AG08395 (cell line): ENCODE data around the gene TMEM208.

ENCODE experiments used
- DNase-seq: peaks from one replicate; pipeline ENCODE4 v3.0.0; 2012; ENCODE audit warnings: mixed read lengths, low spot score

TMEM208 gene

DNA sequence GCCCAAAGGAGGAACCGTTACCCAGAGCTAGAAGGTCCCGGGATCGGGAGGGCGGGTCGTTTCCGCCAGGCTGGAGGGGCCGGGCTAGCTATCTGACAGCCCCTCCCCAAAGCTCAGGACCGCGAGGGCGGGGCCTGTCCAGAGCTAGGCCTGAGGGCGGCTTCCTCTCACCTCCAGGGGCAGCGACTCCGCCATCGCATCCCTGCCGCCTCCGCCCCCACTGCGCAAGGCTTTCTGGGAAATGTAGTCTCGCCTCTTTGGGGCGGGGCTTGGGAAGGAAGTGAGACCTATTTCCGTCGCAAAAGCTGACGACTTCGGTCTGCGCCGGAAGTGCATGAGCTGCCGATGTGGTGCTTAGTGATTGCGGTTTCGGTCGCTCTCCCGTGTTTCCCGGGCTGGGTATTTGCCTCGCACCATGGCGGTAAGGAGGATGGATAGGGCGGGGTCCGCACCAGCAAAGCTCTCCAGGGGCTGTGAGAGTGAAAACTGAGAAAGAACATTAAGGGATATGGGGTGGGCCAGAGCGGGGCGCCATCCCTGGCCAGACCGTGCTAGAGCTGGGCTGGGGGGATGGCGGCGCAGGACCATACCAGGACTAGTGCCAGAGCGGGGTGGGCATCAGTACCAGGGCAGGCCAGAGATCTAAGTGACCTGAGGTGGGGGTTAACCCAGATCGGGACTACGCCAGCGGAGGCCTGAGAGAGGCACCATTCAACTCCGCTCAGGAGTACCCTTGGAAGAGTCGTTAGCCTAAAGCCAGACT lies at the start of gene TMEM208:
TMEM208 (plus strand) TSS at position 327 of the 763 bp plus-strand sequence; CDS start at position 416, 89 bp downstream.
- peak; percentile 98 for DNase-seq

GRCh38 chr16:67177743-67178699 lies 48.9 kb upstream of the TMEM208 start:
- peak; percentile 56 for DNase-seq

- no peak for DNase-seq
Observed at GRCh38 chr16:67179421-67180080, 47.4 kb upstream of the TMEM208 start.

GRCh38 chr16:67180166-67180565 lies 46.8 kb upstream of the TMEM208 start:
- DNase-seq, result no peak

- peak; percentile 80 for DNase-seq
Observed at GRCh38 chr16:67181346-67181745, 45.6 kb upstream of the TMEM208 start.

DNA sequence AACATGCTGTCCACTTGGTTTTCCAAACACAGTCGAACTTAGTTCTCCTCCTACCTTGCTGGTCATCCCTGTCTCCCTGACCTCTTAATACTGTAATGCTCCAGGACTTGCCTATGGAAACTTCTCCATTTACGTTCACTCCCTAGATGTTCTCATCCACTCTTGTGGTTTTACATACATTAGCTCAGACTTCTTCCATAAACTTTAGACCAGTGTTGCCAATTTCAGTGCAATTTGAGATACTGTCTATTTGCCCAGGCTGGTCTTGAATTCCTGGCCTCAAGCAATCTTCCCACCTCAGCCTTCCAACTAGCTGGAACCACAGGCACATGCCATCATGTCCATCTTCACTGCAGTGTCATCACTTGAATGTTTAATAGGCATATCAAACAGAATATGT lies 44.6 kb upstream of the TMEM208 start:
- DNase-seq, result no peak

DNA sequence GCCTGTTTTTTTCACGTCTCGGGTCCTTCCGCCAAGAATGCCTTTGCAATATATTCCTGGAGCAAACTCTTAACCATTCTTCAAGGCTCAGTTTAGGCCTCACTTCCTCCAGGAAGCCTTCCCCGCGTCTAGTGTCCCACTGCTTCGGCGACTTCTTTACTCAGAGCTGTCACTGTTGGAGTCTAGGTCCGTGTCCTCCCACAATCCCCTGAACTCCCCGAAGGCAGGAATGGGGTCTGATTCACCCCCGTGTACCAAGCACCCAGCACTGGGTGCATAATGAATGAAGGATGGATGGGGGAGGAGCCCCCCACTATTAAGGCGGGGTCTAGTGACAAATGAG lies 43.7 kb upstream of the TMEM208 start:
- no peak for DNase-seq

- peak; percentile 99 for DNase-seq
Observed at GRCh38 chr16:67183627-67184452, 43.1 kb upstream of the TMEM208 start, which contains the start of gene MATCAP1. Gene MATCAP1 (minus strand): TSS chr16:67183963. CDS start chr16:67180610, 3,353 bp downstream.

GRCh38 chr16:67184453-67184994 lies 42.4 kb upstream of the TMEM208 start:
- no peak for DNase-seq

- peak; percentile 80 for DNase-seq
Observed at GRCh38 chr16:67184995-67185650, 41.8 kb upstream of the TMEM208 start.

- DNase-seq, result no peak
Observed at GRCh38 chr16:67185651-67186134, 41.2 kb upstream of the TMEM208 start.

GRCh38 chr16:67186550-67186950 lies 40.4 kb upstream of the TMEM208 start:
- DNase-seq, result peak; percentile 48

DNA sequence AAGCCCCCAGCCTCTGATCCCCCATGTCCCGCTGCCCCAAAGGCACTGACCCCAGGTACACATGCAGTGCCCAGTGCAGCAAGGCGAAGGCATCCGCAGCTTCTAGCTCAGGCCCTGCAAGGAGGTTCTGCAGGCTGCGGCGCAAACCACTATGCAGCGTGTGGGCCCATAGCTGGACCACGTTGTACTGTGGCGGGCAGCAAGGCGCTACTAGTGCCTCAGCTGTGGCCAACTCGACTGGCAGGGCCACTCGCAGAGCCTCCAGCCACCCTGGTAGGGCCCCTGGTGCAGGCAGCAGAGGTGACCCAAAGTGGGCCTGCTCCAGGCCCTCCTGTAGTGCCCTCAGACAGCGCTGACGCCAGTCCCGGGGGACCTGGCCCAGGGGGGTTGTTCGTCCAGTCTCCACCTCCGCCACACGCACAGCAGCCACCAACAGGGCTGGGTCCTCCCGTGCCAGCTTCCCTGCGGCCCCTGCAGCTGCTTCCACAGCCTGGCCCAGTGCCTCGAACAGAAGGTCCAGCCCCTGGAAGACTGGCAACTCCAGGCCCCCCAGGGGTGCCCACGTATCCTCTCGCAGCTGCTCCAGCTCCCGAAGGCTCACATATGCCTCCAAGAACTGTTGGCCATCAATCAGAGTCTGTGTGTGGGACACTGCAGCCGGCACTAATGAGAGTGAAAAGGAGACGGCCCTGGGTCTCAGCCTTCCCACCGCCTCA lies 39.6 kb upstream of the TMEM208 start:
- DNase-seq, result no peak

GRCh38 chr16:67188323-67188722 lies 38.6 kb upstream of the TMEM208 start:
- no peak for DNase-seq

GRCh38 chr16:67188798-67189197 lies 38.1 kb upstream of the TMEM208 start:
- DNase-seq, result no peak

DNA sequence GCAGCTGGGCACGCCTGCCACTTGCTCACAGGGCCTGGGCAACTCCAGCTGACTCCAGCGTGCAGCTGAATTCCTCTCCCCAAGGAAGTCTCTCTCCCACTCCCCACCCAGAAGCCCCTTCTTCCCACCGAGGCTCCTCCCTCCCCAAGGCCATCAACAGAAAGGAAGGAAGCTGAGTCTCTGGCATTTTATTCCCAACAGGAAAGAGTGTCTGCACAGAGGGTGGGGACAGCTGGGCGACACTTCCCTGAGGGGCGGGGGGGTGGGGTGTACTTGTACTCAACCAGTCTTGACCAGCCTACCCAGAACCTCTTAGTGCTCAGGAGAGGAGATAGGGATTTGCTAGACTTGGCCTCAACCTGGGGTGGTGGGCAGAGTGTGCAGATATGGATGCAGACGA lies 36.9 kb upstream of the TMEM208 start, which contains the start of gene EXOC3L1:
EXOC3L1 (minus strand) TSS at position 96 of the 400 bp plus-strand sequence. CDS start 460 bp downstream, outside the sequence.
- no peak for DNase-seq

- no peak for DNase-seq
Observed at GRCh38 chr16:67190448-67191399, 36.2 kb upstream of the TMEM208 start.

DNA sequence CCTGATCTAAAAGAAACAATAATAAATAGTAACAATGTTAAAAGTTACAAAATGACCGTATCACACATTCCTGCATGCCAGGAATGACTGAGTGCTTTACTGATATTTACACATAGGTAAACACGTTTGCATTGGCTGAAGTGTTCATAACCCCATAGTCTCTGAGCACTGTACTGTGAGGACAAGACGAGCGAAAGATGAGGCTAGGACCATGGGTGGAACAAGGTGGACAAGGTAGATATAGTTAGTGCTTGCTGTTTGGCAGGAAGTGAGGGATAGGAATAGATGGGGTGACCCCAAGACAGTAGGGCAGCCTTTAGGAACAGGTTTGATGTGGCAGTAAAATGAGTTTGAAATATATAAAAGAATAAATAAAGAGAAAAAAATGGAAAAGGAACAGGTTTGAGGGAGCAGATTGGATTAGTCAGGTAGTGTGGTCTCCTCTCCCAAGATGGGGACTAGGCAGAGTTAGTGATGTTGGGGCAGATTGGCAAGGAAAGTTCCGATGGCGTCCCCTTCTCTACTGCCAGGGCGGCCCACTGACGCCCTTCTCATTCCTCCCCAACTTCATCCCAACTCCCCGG lies 35.4 kb upstream of the TMEM208 start:
- no peak for DNase-seq
